Measurements from ENCODE around the gene ARMC5.

- TF ChIP-seq EP300 (IDR thresholded peaks at IDR 0.05), result no peak
- TF ChIP-seq CTCF (IDR thresholded peaks at IDR 0.05), result no peak
- no peak for TF ChIP-seq POLR2A (IDR thresholded peaks at IDR 0.05; ENCODE audit: low read depth)
- no peak for TF ChIP-seq POLR2AphosphoS5 (IDR thresholded peaks at IDR 0.05)
Measured at GRCh38 chr16:31505483-31505882, 46.2 kb downstream of the ARMC5 start.

Measured in esophagus muscularis mucosa (tissue), 4 donors.